GM19351 (cell line): ENCODE data around the gene CCDC7.

ENCODE experiments used
- ATAC-seq: cut with Tn5 transposase; IDR thresholded peaks from one replicate; pipeline ENCODE4 v1.9.1; 2021; ENCODE audit warnings: mild to moderate bottlenecking, moderate library complexity; ENCODE audit not compliant: unreplicated experiment

Gene CCDC7

GRCh38 chr10:32923849-32924248, 477.9 kb downstream of the CCDC7 start:
- ATAC-seq: no peak
